Measurements from ENCODE around the gene SPHK2. TPM values are rescaled to one million over a fixed set of nuclear protein-coding genes. Genes with fewer than 3 reads are reported as not detected.
"Not testable (repeated sequence)": the region's sequence is repeated elsewhere in the genome, so short reads cannot be mapped to it uniquely, and the experiment has no call there.

SPHK2 gene
- total RNA-seq, 2 donors from 2014 or later = 36.2 to 48.4 TPM

DNA sequence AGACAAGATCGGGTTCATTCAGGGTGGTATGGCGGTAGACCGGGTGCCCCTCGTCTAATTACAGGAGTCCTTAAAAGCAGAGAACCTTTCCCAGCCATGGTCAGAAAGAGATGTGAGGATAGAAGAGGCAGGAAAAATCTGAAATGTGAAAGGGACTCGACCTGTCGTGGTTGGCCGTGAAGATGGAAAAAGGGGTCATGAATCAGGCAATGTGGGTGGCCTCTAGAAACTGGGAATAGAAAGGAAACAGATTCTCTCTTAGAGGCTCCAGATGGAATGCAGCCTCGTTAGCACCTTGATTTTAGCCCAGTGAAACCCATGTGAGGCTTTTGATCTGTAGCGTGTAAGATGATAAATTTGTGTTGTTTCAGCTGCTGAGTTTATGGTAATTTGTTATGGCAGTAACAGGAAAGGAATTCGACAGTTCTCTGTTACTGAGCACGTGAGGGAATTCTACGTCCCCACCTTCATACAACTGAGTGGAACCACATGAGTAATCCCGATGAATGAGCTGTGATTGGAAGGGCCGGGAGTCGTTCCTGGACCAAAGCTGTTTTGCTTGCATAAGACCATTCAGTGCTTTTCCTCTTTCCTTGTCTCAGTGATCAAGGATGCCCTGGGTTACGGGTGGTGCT lies 37.7 kb downstream of the SPHK2 start:
- Histone ChIP-seq H3K9me3 (no peaks in the 10 kb centered on the region), H3K36me3 (no peaks in the 10 kb centered on the region), H3K27me3 (no peaks in the 10 kb centered on the region), H3K4me3 (no peak overlapping the region), H3K9ac (ENCODE audit: low read depth in 2 of 2, low read length in 2 of 2) (no peak overlapping the region), H3K4me1 (no peaks in the 10 kb centered on the region), H3K27ac (no peak overlapping the region)
- no peak for DNase-seq
- TF ChIP-seq, protein P1, sequence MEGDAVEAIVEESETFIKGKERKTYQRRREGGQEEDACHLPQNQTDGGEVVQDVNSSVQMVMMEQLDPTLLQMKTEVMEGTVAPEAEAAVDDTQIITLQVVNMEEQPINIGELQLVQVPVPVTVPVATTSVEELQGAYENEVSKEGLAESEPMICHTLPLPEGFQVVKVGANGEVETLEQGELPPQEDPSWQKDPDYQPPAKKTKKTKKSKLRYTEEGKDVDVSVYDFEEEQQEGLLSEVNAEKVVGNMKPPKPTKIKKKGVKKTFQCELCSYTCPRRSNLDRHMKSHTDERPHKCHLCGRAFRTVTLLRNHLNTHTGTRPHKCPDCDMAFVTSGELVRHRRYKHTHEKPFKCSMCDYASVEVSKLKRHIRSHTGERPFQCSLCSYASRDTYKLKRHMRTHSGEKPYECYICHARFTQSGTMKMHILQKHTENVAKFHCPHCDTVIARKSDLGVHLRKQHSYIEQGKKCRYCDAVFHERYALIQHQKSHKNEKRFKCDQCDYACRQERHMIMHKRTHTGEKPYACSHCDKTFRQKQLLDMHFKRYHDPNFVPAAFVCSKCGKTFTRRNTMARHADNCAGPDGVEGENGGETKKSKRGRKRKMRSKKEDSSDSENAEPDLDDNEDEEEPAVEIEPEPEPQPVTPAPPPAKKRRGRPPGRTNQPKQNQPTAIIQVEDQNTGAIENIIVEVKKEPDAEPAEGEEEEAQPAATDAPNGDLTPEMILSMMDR (IDR thresholded peaks at IDR 0.05) = no peak
- intact Hi-C loops (cut with DNase I) = no loop called here

DNA sequence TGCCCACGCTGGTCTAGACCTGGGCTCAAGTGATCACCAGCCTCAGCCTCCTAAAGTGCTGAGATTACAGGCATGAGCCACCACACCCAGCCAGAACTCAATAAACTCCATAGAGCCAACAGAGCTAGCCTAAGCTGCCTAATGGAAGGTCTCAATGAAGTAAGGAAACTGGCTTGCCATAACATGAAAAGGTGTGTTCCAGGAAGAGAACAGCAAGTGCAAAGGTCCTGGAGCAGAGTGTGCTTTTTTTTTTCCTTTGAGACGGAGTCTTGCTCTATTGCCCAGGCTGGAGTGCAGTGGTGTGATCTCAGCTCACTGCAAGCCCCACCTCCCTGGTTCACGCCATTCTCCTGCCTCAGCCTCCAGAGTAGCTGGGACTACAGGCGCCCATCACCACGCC lies 38.5 kb downstream of the SPHK2 start:
- intact Hi-C loops (cut with DNase I); H3K9me3 ChIP-seq; H3K4me1 ChIP-seq; H3K27me3 ChIP-seq; H3K36me3 ChIP-seq; H3K4me3 ChIP-seq; H3K9ac ChIP-seq (ENCODE audit: low read depth in 2 of 2, low read length in 2 of 2): not testable (repeated sequence)
- DNase-seq = peak; percentile 32
- H3K27ac ChIP-seq = peak overlapping the region; percentile 9

DNA sequence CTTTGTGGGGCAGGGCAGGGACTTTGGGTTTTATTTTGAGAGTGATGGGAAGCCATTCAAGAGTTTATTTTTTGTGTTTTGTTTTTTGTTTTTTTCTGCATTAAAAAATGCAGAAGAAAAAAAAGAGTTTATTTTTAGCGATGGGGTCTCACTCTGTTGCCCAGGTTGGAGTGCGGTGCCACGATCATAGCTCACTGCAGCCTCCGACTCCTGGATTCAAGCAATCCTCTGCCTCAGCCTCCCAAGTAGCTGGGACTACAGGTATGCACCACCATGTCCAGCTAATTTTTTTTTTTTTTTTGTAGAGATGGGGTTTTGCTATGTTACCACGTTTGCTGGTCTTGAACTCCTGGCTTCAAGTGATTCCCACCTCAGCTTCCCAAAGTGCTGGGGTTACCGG lies 39.2 kb downstream of the SPHK2 start:
- Histone ChIP-seq H3K27me3 (no peaks in the 10 kb centered on the region), H3K9ac (ENCODE audit: low read depth in 2 of 2, low read length in 2 of 2) (no peak overlapping the region), H3K4me1 (no peaks in the 10 kb centered on the region), H3K4me3 (no peak overlapping the region), H3K36me3 (no peaks in the 10 kb centered on the region), H3K27ac (peak overlapping the region; percentile 9), H3K9me3 (no peaks in the 10 kb centered on the region)
- no peak for DNase-seq
- intact Hi-C loops (cut with DNase I) = no loop called here
- TF ChIP-seq, protein P1 (IDR thresholded peaks at IDR 0.05) = no peak

DNA sequence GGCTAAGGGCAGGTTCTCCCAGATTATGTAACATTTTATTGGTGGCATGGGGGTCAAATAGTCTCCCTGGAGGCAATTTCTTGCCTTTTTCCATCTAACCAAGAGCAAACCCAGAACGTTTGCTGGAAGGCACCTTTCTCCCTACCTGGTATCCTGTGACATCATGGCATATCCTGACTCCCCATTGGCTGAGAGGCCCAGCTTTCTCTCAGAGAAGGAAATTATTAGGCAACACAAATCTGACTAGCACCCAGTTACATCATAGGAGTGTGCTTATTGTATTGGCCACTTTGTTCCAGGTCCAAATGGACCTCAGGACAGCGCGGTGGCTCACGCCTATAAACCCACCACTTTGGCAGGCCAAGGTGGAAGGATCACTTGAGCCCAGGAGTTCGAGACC lies 40.5 kb downstream of the SPHK2 start:
- no peak overlapping the region for H3K27ac ChIP-seq
- DNase-seq = no peak
- H3K9ac ChIP-seq (ENCODE audit: low read depth in 2 of 2, low read length in 2 of 2) = no peak overlapping the region
- H3K9me3 ChIP-seq = no peaks in the 10 kb centered on the region
- H3K27me3 ChIP-seq = no peaks in the 10 kb centered on the region
- TF ChIP-seq, protein P1 (IDR thresholded peaks at IDR 0.05) = no peak
- intact Hi-C loops (cut with DNase I) = no loop called here
- H3K36me3 ChIP-seq = no peaks in the 10 kb centered on the region
- no peaks in the 10 kb centered on the region for H3K4me1 ChIP-seq
- no peak overlapping the region for H3K4me3 ChIP-seq

DNA sequence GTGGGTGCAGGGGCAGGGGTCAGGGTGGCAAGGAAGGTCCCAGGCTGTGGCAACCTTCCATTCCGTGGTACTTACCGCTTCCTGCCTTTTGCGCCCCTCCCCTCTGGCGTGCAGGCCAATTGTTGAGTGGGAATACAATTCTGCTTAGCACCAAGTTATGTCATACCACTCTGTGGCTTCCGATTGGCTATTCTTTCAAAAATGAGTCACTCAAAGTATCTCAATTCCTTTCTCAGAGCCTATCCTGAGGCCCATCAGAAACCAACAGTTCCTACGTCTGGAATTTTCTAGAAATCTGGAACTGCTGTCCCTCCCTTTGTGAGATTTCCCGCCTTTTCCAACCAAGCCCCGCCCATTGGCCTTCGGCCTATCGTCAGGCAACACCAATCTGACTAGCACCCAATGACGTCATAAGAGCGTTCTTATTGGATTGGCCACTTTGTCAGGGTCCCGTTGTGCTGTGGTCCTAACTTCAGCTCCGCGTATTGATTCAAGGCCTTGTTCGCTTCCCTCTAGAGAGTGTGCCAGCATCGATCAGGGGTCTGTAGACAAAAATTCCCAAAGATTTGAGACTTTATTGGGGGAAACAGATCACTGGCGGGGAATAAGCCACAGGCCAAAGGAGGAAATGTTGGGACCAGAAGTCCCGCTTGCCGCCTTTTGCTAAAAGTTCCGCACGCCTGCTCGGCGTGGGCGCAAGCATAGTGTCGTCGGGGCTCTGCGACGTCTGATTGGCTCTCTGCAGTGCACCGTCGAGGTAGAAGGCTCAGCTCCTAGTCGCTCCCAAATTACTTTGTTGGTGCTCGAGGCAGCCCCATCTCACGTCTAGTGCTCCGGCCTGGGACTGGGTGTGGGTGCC lies 41.8 kb downstream of the SPHK2 start:
- Histone ChIP-seq H3K27ac (no peak overlapping the region), H3K9me3 (no peaks in the 10 kb centered on the region), H3K27me3 (no peaks in the 10 kb centered on the region), H3K36me3 (no peaks in the 10 kb centered on the region), H3K9ac (ENCODE audit: low read depth in 2 of 2, low read length in 2 of 2) (no peak overlapping the region), H3K4me1 (no peaks in the 10 kb centered on the region), H3K4me3 (peak overlapping the region; percentile 2)
- peak; percentile 80 for DNase-seq
- intact Hi-C loops (cut with DNase I) = no loop called here
- TF ChIP-seq, protein P1 (IDR thresholded peaks at IDR 0.05) = no peak

DNA sequence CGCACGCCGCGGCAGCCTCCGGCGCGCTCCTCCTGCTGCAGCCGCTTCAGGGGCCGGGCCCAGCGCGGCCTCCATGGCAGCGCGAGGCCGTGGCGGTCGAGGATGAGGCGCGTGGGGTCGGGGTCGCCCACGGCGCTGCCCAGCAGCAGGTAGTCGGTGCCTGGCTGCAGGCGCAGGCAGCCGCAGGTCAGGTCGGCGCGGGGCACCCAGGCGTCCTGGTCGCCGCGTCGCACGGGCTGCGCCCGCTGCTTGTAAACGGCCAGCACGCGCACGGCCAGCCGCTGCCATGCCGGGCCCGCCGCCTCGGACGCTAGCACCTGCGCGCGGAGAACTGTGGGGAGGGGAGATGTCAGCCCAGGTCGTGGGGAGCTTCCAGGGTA lies 42.4 kb downstream of the SPHK2 start:
- Histone ChIP-seq H3K27me3 (no peaks in the 10 kb centered on the region), H3K4me3 (no peak overlapping the region), H3K9ac (ENCODE audit: low read depth in 2 of 2, low read length in 2 of 2) (no peak overlapping the region), H3K9me3 (no peaks in the 10 kb centered on the region), H3K36me3 (no peaks in the 10 kb centered on the region), H3K4me1 (no peaks in the 10 kb centered on the region), H3K27ac (no peak overlapping the region)
- DNase-seq = no peak
- intact Hi-C loops (cut with DNase I) = no loop called here
- TF ChIP-seq, protein P1 (IDR thresholded peaks at IDR 0.05) = no peak
